Measurements from ENCODE around the gene MANSC4. TPM values are rescaled to one million over a fixed set of nuclear protein-coding genes. Genes with fewer than 3 reads are reported as not detected.

MANSC4 gene
- total RNA-seq, 4 donors from 2014 or later = not detected

- no peak overlapping the region for H3K4me3 ChIP-seq
- DNase-seq = no peak
- no peak overlapping the region for H3K27ac ChIP-seq
These were observed 7.5 kb upstream of the MANSC4 start for GRCh38 chr12:27787559-27787958.

GRCh38 chr12:27785882-27786570 is 6.0 kb upstream of the MANSC4 start:
- no peak for DNase-seq
- H3K9me3 ChIP-seq = no peaks in the 10 kb centered on the region
- H3K27me3 ChIP-seq = no peaks in the 10 kb centered on the region
- peaks cover 0 to 15% (median 0%) of the 10 kb centered on the region in 4 donors for H3K4me1 ChIP-seq
- H3K27ac ChIP-seq = no peak overlapping the region
- H3K4me3 ChIP-seq = no peak overlapping the region
- no peaks in the 10 kb centered on the region for H3K36me3 ChIP-seq
- TF ChIP-seq CTCF (IDR thresholded peaks at IDR 0.05) (no peak), POLR2A (IDR thresholded peaks at IDR 0.05) (no peak)

More at GRCh38 chr12:27787559-27787958, 7.5 kb upstream of the MANSC4 start:
- Histone ChIP-seq H3K27me3 (no peaks in the 10 kb centered on the region), H3K4me1 (peaks cover 0 to 6% (median 0%) of the 10 kb centered on the region in 4 donors), H3K36me3 (peaks cover 0 to 12% (median 0%) of the 10 kb centered on the region in 3 donors), H3K9me3 (no peaks in the 10 kb centered on the region)
- TF ChIP-seq POLR2A (IDR thresholded peaks at IDR 0.05) = no peak
- TF ChIP-seq CTCF (IDR thresholded peaks at IDR 0.05) = no peak

- Histone ChIP-seq H3K4me3 (no peak overlapping the region), H3K36me3 (no peaks in the 10 kb centered on the region), H3K9me3 (no peaks in the 10 kb centered on the region), H3K27me3 (no peaks in the 10 kb centered on the region), H3K4me1 (peaks cover 0 to 18% (median 0%) of the 10 kb centered on the region in 4 donors), H3K27ac (no peak overlapping the region)
- no peak for DNase-seq
- TF ChIP-seq CTCF (IDR thresholded peaks at IDR 0.05) (no peak), POLR2A (IDR thresholded peaks at IDR 0.05) (no peak)
These were observed 2.4 kb upstream of the MANSC4 start for GRCh38 chr12:27782481-27782880.

GRCh38 chr12:27781680-27782079 is 1.6 kb upstream of the MANSC4 start:
- no peaks in the 10 kb centered on the region for H3K27me3 ChIP-seq
- peak overlapping the region in 2 of 4 donors; percentile 66 to 89 for H3K4me3 ChIP-seq
- no peaks in the 10 kb centered on the region for H3K36me3 ChIP-seq
- TF ChIP-seq POLR2A (IDR thresholded peaks at IDR 0.05) (no peak), CTCF (IDR thresholded peaks at IDR 0.05) (no peak)
- peak overlapping the region in 1 of 4 donors; percentile 88 for H3K27ac ChIP-seq
- H3K4me1 ChIP-seq = peaks cover 0 to 18% (median 0%) of the 10 kb centered on the region in 4 donors
- no peak for DNase-seq
- H3K9me3 ChIP-seq = no peaks in the 10 kb centered on the region

GRCh38 chr12:27780612-27781408 is 774 bp upstream of the MANSC4 start:
- Histone ChIP-seq H3K4me1 (peaks cover 0 to 18% (median 0%) of the 10 kb centered on the region in 4 donors), H3K27me3 (no peaks in the 10 kb centered on the region), H3K4me3 (peak overlapping the region; percentile 63 to 89 (median 72)), H3K36me3 (no peaks in the 10 kb centered on the region), H3K27ac (peak overlapping the region; percentile 78 to 98 (median 84)), H3K9me3 (no peaks in the 10 kb centered on the region)
- DNase-seq = peak in 2 of 3 donors; percentile 38 to 67
- TF ChIP-seq CTCF (IDR thresholded peaks at IDR 0.05) (no peak), POLR2A (IDR thresholded peaks at IDR 0.05) (no peak)
